Measurements from ENCODE around the gene LHFPL6. TPM values are rescaled to one million over a fixed set of nuclear protein-coding genes. Genes with fewer than 3 reads are reported as not detected.
A peak's percentile ranks its signal among the peaks of the same experiment; 100 is the strongest.

LHFPL6 gene
- total RNA-seq, 1 donor from 2014 or later = 46.0 TPM

DNA sequence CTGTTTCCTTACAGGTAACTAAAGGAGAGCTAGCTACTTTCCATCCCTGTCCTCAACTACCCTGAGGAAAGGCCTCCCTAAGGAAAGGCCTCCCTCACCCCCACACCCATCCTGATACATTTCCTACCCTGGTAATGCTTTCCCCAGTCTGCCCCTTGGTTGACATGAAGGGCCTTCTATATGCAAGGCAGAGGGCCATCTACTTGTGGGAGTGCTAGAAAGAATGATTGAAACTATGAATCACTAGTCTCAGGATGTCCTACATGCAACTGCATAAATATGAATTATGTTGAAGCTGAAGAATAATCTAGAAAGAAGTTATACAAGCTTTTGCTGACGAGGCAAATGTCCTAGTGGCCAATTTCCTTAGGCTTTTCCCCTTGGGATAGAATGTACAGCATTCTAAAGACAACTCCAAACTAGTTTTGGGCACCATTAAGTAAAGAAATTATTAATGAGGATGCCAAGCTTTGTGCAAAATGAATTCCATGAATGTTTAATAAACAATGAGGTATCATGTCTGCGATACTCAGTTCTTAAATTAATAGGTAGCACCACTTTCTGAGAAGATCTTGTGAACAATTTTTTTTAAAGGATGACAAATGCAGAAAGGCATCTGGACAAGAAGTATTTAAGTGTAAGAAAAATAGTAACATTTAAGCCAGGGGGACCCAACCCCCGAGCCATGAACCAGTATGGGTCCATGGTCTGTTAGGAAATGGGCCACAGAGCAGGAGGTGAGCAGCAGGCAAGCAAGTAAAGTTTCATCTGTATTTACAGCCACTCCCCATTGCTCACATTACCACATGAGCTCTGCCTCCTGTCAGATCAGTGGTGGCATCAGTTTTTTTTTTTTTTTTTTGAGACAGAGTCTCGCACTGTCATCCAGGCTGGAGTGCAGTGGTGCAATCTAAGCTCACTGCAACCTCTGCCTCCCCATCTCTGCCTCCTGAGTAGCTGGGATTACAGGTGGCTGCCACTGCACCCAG lies 223.0 kb downstream of the LHFPL6 start:
- no peak for DNase-seq

- DNase-seq = no peak
Observed at GRCh38 chr13:39379118-39379517, 223.9 kb downstream of the LHFPL6 start.

- DNase-seq = no peak
Observed at GRCh38 chr13:39378306-39378705, 224.7 kb downstream of the LHFPL6 start.

- no peak for DNase-seq
Observed at GRCh38 chr13:39377699-39378098, 225.3 kb downstream of the LHFPL6 start.

- no peak for DNase-seq
Observed at GRCh38 chr13:39376076-39376475, 226.9 kb downstream of the LHFPL6 start.

DNA sequence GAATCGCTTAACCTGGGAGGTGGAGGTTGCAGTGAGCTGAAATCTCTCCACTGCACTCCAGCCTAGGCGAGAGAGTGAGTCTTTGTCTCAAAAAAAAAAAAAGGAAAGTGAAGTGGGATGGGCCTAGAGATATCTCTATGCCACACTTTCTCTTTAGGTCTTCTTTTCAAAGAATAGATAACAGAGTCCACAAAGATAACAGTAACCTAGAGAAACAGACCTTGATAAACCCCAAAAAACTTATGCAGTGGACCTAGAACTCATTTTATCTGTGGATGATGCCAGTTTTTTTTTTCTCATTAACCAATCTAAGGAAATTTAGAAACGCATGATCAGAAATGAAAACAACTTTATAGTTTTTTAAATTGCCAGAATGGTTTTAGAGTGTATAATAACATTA lies 227.4 kb downstream of the LHFPL6 start:
- DNase-seq = no peak

- DNase-seq = no peak
Observed at GRCh38 chr13:39374741-39375189, 228.2 kb downstream of the LHFPL6 start.

DNA sequence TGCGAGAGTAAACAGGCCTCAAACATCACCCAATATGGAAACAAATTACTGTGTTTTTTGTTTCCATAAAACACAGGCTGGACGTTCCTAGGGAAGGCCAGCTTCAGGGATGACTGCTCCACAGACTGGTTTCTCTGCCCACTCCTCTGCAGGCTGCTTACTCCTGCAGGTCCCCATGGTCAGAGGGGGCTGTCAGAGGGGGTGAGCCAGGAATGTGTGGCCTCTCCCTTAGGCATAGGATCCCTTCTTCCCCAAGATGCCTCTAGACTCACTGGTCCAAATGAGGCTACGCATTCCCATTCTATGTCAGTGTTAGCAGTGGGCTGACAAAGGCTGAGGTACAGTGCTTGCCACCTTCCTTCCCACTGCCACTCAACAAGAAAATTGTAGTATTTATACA lies 229.8 kb downstream of the LHFPL6 start:
- DNase-seq = no peak

GRCh38 chr13:39371706-39372105 lies 231.3 kb downstream of the LHFPL6 start:
- no peak for DNase-seq

DNA sequence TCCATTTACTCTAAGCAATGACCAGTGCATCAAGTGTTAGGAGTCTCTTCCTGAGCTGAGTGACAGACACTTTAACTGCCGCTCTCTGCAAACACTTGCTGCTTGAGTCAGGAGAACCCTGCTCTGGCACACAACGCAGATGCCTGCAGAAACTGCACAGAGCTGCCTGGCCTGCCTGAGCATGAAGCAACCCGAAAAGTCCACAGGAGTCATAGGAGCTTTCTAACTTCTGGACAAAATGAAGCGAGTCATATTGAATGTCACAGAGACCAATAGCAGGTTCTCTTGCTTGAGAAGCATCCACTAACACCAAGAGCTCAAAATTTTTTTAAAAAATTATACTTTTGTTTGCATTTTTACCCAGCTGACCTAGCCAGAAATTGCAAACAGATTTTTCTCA lies 232.4 kb downstream of the LHFPL6 start:
- DNase-seq = no peak

GRCh38 chr13:39370048-39370447 lies 232.9 kb downstream of the LHFPL6 start:
- no peak for DNase-seq

GRCh38 chr13:39369161-39369890 lies 233.7 kb downstream of the LHFPL6 start:
- no peak for DNase-seq

GRCh38 chr13:39365879-39366278 lies 237.1 kb downstream of the LHFPL6 start:
- no peak for DNase-seq

- DNase-seq = no peak
Observed at GRCh38 chr13:39364947-39365468, 238.0 kb downstream of the LHFPL6 start.

DNA sequence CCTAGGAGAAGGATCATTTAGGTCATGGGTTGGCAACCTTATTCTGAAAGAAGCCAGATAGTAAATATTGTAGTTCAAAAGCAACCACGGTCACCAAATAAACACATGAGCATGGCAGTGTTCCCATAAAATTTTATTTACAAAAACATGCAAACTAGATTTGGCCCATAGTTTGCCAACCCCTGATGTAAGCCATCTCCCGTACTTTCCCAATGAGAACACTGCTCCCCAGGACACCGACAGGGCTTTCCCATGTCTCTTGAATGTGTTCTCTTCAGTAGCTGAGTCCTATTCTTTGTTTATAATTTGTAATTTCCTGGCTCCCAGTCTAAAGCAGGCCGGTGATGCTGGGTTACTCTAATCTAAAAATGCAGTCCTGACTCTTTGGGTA lies 239.6 kb downstream of the LHFPL6 start:
- no peak for DNase-seq

DNA sequence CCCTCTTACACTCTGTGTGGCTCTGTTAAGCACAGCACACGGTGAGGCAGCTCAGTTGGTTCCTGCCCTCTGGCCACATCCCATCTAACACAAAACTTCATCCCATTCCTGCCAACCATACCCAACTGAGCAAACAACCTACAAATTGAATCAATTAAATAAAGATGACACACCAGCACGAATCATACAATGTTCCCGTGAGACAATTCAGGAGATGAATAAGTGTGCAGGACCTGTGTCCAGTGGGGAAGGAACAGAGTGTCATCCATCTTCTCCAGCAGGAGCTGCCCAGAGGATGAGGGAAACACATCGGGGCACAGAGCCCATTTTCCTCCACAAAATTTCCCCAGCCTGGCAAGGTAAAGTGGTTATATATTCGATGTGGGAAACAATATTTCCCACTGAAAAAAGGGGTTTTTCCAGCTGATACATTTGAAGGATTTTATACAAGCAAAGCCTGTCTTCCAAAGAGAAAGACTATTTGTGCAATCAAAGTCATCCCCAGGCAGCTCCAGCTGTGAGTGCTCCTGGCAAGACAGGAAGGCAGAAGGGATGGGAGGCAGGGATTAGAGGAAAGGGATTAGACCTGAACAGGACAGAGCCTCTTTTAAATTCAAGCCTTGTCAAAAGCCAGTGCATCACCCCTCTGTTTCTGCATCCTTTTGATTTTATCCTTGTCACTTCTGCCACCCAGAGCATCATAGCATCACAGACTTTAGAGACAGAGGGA lies 240.2 kb downstream of the LHFPL6 start:
- no peak for DNase-seq

DNA sequence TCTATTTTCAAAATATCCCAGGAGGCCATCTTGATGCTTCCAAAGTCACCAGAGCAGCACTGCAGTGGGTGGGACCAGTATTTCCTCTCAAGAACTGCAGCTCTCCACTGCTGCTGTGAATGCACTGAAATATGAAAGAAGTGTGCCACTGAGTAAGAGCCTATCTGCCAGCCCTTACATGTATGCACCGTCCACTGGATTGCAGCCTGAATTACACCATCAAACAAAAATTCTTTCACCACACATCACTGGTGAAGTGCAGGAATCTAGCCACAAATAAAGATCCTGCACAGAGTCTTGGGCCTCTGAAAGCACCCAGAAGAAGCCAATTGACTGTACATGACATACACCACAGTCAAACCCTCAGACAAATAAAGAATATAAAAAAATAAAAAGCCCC lies 249.0 kb downstream of the LHFPL6 start:
- DNase-seq = no peak

- peak; percentile 23 for DNase-seq
Observed at GRCh38 chr13:39350461-39350881, 252.5 kb downstream of the LHFPL6 start.

GRCh38 chr13:39349391-39349960 lies 253.5 kb downstream of the LHFPL6 start:
- no peak for DNase-seq

- no peak for DNase-seq
Observed at GRCh38 chr13:39347926-39348901, 254.8 kb downstream of the LHFPL6 start.

DNA sequence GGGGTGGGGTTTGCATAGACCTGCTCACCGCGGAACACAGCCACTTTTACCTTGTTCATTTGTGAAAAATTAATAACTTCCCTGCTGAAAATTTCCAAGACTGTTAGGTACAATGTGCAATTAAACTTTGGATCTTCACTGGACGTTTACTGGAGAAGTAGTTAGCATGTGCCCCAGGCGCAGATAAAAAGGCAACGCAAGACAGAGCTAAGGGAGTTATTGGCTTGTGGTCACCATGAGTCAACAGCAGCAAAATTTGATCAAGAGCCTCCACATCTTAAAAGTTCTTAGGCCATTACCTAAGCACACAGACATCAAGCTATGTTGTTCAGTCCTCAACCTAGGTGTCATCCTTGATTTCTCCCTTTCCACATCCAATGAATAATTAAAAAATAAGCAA lies 257.0 kb downstream of the LHFPL6 start:
- no peak for DNase-seq
